ENCODE results near the gene TLK1.

- TF ChIP-seq, protein P1, sequence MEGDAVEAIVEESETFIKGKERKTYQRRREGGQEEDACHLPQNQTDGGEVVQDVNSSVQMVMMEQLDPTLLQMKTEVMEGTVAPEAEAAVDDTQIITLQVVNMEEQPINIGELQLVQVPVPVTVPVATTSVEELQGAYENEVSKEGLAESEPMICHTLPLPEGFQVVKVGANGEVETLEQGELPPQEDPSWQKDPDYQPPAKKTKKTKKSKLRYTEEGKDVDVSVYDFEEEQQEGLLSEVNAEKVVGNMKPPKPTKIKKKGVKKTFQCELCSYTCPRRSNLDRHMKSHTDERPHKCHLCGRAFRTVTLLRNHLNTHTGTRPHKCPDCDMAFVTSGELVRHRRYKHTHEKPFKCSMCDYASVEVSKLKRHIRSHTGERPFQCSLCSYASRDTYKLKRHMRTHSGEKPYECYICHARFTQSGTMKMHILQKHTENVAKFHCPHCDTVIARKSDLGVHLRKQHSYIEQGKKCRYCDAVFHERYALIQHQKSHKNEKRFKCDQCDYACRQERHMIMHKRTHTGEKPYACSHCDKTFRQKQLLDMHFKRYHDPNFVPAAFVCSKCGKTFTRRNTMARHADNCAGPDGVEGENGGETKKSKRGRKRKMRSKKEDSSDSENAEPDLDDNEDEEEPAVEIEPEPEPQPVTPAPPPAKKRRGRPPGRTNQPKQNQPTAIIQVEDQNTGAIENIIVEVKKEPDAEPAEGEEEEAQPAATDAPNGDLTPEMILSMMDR (IDR thresholded peaks at IDR 0.05; ENCODE audit: poor library complexity): no peak
- TF ChIP-seq EZH2 (IDR thresholded peaks at IDR 0.05; ENCODE audit: borderline replicate concordance): no peak
Measured at GRCh38 chr2:171134624-171135230, 26.0 kb downstream of the TLK1 start.
